ENCODE measurements around the gene PRKAG2.

Gene PRKAG2

DNA sequence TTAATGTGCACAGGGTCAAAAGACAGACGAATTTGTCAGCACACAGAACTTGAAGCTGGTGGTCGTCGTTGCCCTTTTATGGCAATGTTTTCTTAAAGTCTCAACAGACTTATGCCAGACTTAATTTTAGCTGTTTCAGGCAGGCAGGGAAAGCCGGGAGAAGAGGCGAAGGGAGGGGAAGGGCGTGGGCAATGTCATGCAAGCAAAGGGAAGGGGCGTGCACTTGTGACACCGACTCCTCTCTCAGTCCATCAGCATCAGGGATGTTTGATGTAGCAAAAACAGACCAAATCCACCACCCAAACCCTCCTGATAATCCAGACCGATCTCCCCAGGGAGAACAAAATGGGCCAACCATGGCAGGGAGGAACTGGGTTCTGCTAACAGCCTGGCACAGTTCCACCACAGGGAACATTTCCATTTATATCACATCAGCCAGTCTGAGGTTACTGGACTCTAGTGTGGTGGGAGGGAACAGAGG is 239.1 kb downstream of the PRKAG2 start:
- H3K9me2 ChIP-seq (replicated peaks; ENCODE audit: control insufficient read depth, low read length) = no peaks in the 10 kb centered on the region
- H3K4me1 ChIP-seq (ENCODE audit: control insufficient read depth, low read length) = peaks cover 4% of the 10 kb centered on the region
- no peak overlapping the region for H3K4me3 ChIP-seq (ENCODE audit: low read length)
- peaks cover 4% of the 10 kb centered on the region; the same call in 1 of the 2 replicates for H3K9me3 ChIP-seq (ENCODE audit: control insufficient read depth, insufficient read depth, low read length)
- peaks cover 16% of the 10 kb centered on the region for H3K27me3 ChIP-seq (ENCODE audit: control insufficient read depth, low read length)
- H3K27ac ChIP-seq (ENCODE audit: low read depth, low read length) = no peak overlapping the region
- H3K4me2 ChIP-seq (ENCODE audit: low read length) = no peak overlapping the region
- H4K20me1 ChIP-seq (ENCODE audit: control insufficient read depth, insufficient read depth, low read depth, low read length) = no peaks in the 10 kb centered on the region
- peaks cover 8% of the 10 kb centered on the region for H3F3A ChIP-seq (ENCODE audit: control insufficient read depth, insufficient read depth)
- no peaks in the 10 kb centered on the region for H3K79me2 ChIP-seq (ENCODE audit: control insufficient read depth, low read length)
- no peaks in the 10 kb centered on the region for H3K36me3 ChIP-seq (ENCODE audit: control insufficient read depth, low read length)
- no peak for TF ChIP-seq EZH2phosphoT487 (IDR thresholded peaks at IDR 0.05; ENCODE audit: borderline replicate concordance, low read length)
- TF ChIP-seq, protein P1, sequence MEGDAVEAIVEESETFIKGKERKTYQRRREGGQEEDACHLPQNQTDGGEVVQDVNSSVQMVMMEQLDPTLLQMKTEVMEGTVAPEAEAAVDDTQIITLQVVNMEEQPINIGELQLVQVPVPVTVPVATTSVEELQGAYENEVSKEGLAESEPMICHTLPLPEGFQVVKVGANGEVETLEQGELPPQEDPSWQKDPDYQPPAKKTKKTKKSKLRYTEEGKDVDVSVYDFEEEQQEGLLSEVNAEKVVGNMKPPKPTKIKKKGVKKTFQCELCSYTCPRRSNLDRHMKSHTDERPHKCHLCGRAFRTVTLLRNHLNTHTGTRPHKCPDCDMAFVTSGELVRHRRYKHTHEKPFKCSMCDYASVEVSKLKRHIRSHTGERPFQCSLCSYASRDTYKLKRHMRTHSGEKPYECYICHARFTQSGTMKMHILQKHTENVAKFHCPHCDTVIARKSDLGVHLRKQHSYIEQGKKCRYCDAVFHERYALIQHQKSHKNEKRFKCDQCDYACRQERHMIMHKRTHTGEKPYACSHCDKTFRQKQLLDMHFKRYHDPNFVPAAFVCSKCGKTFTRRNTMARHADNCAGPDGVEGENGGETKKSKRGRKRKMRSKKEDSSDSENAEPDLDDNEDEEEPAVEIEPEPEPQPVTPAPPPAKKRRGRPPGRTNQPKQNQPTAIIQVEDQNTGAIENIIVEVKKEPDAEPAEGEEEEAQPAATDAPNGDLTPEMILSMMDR (IDR thresholded peaks at IDR 0.05; ENCODE audit: low read depth, low read length, poor library complexity, severe bottlenecking) = no peak

- no peaks in the 10 kb centered on the region for H3K9me2 ChIP-seq (replicated peaks; ENCODE audit: control insufficient read depth, low read length)
- H3F3A ChIP-seq (ENCODE audit: control insufficient read depth, insufficient read depth) = peaks cover 15% of the 10 kb centered on the region
- H3K79me2 ChIP-seq (ENCODE audit: control insufficient read depth, low read length) = no peaks in the 10 kb centered on the region
- no peaks in the 10 kb centered on the region for H3K36me3 ChIP-seq (ENCODE audit: control insufficient read depth, low read length)
- H3K4me2 ChIP-seq (ENCODE audit: low read length) = no peak overlapping the region
- no peak overlapping the region for H3K4me3 ChIP-seq (ENCODE audit: low read length)
- TF ChIP-seq, protein P1 (IDR thresholded peaks at IDR 0.05; ENCODE audit: low read depth, low read length, poor library complexity, severe bottlenecking) = no peak
- peaks cover 20% of the 10 kb centered on the region for H3K4me1 ChIP-seq (ENCODE audit: control insufficient read depth, low read length)
- H3K9me3 ChIP-seq (ENCODE audit: control insufficient read depth, insufficient read depth, low read length) = peaks cover 4% of the 10 kb centered on the region; the same call in 1 of the 2 replicates
- no peak overlapping the region for H3K27ac ChIP-seq (ENCODE audit: low read depth, low read length)
- peaks cover 6% of the 10 kb centered on the region; the same call in 1 of the 2 replicates for H4K20me1 ChIP-seq (ENCODE audit: control insufficient read depth, insufficient read depth, low read depth, low read length)
- peaks cover 37% of the 10 kb centered on the region for H3K27me3 ChIP-seq (ENCODE audit: control insufficient read depth, low read length)
These were observed 242.3 kb downstream of the PRKAG2 start for GRCh38 chr7:151634643-151635042.

- peaks cover 6% of the 10 kb centered on the region; the same call in 1 of the 2 replicates for H4K20me1 ChIP-seq (ENCODE audit: control insufficient read depth, insufficient read depth, low read depth, low read length)
- no peaks in the 10 kb centered on the region for H3K9me2 ChIP-seq (replicated peaks; ENCODE audit: control insufficient read depth, low read length)
- H3K36me3 ChIP-seq (ENCODE audit: control insufficient read depth, low read length) = no peaks in the 10 kb centered on the region
- no peak for TF ChIP-seq EZH2phosphoT487 (IDR thresholded peaks at IDR 0.05; ENCODE audit: borderline replicate concordance, low read length)
- H3F3A ChIP-seq (ENCODE audit: control insufficient read depth, insufficient read depth) = peaks cover 15% of the 10 kb centered on the region
- H3K27ac ChIP-seq (ENCODE audit: low read depth, low read length) = no peak overlapping the region
- peaks cover 37% of the 10 kb centered on the region for H3K27me3 ChIP-seq (ENCODE audit: control insufficient read depth, low read length)
- H3K9me3 ChIP-seq (ENCODE audit: control insufficient read depth, insufficient read depth, low read length) = peaks cover 4% of the 10 kb centered on the region; the same call in 1 of the 2 replicates
- H3K4me3 ChIP-seq (ENCODE audit: low read length) = no peak overlapping the region
- H3K4me2 ChIP-seq (ENCODE audit: low read length) = no peak overlapping the region
- no peaks in the 10 kb centered on the region for H3K79me2 ChIP-seq (ENCODE audit: control insufficient read depth, low read length)
- peaks cover 20% of the 10 kb centered on the region for H3K4me1 ChIP-seq (ENCODE audit: control insufficient read depth, low read length)
These were observed 243.5 kb downstream of the PRKAG2 start for GRCh38 chr7:151633516-151633812.

- Histone ChIP-seq H3K4me2 (ENCODE audit: low read length) (peak overlapping the region; percentile 63), H3F3A (ENCODE audit: control insufficient read depth, insufficient read depth) (peaks cover 15% of the 10 kb centered on the region), H3K9me3 (ENCODE audit: control insufficient read depth, insufficient read depth, low read length) (peaks cover 4% of the 10 kb centered on the region; the same call in 1 of the 2 replicates), H3K4me1 (ENCODE audit: control insufficient read depth, low read length) (peaks cover 20% of the 10 kb centered on the region), H4K20me1 (ENCODE audit: control insufficient read depth, insufficient read depth, low read depth, low read length) (peaks cover 6% of the 10 kb centered on the region; the same call in 1 of the 2 replicates), H3K27ac (ENCODE audit: low read depth, low read length) (no peak overlapping the region), H3K9me2 (replicated peaks; ENCODE audit: control insufficient read depth, low read length) (no peaks in the 10 kb centered on the region), H3K27me3 (ENCODE audit: control insufficient read depth, low read length) (peaks cover 37% of the 10 kb centered on the region), H3K4me3 (ENCODE audit: low read length) (peak overlapping the region; percentile 61), H3K36me3 (ENCODE audit: control insufficient read depth, low read length) (no peaks in the 10 kb centered on the region), H3K79me2 (ENCODE audit: control insufficient read depth, low read length) (no peaks in the 10 kb centered on the region)
- TF ChIP-seq EZH2phosphoT487 (IDR thresholded peaks at IDR 0.05; ENCODE audit: borderline replicate concordance, low read length) = no peak
- TF ChIP-seq, protein P1 (IDR thresholded peaks at IDR 0.05; ENCODE audit: low read depth, low read length, poor library complexity, severe bottlenecking) = no peak
These were observed 244.0 kb downstream of the PRKAG2 start for GRCh38 chr7:151632750-151633515.

All from DOHH2 (cell line).